ENCODE measurements around the gene CALU. TPM values are rescaled to one million over a fixed set of nuclear protein-coding genes. Genes with fewer than 3 reads are reported as not detected.
A peak's percentile ranks its signal among the peaks of the same experiment; 100 is the strongest.

Gene CALU
- total and polyA plus RNA-seq, 7 donors: 52.0 to 236 (median 88.9) TPM

DNA sequence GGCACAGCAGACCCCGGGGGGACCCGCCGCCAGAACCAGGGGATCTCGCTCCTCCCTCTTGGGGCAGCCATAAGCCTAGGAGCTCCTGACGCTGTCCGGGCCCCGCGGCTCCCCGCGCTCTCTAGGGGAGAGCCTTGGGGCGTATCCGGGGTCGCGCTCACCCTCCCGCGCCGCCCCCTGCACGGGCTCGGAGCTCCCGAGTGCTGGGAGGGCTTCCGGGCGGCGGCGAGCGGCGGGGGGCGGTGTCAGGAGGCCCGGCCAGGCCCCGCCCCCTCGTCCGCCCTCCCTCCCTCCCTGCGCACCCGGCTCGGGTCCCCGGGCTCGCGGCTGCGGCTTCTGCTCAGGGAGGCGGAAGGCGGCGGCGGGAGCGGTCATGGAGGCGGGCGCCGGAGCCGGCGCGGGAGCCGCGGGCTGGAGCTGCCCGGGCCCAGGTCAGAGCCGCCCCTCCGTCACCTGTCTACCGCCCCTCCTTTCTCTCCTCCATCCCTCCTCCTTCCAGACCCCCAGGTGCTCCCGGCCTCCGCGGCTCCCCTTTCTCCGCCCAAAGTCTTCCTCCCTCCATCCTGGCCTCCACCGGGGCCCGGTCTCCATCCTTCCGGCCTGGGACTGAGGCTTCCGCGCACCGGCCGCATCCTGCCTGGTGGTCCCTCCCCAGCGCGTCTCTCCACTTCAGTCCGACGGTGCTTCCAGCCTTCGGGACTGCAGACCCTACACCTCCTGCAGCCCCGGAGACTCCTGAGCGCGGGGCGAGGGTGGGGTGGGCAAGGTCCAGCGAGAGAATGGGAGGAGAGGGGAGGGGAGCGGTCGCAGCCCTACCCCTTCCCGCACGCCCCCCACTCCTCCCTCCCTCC, 52.2 kb downstream of the CALU start, which contains the start of gene CCDC136:
Gene CCDC136 (plus strand): TSS at position 848 of the 851 bp plus-strand sequence. CDS start 444 bp downstream, outside the sequence.
- H3K27me3 ChIP-seq (ENCODE audit: insufficient read depth in 3 of 3, low read length in 2 of 3): no peaks in the 10 kb centered on the region
- intact Hi-C loops (cut with DNase I): loop anchor here (5.0 kb wide), 1 partner anchor 36 kb away; no protein-coding TSS in a partner anchor
- peak within 1 kb of the TSS; percentile 87 for H3K4me3 ChIP-seq
- ATAC-seq: peak; percentile 77 to 84 (median 79)
- H3K9me3 ChIP-seq: no peaks in the 10 kb centered on the region
- H3K36me3 ChIP-seq (ENCODE audit: insufficient read depth in 1 of 2, low read depth in 1 of 2): no peaks in the 10 kb centered on the region
- TF ChIP-seq, protein P1, sequence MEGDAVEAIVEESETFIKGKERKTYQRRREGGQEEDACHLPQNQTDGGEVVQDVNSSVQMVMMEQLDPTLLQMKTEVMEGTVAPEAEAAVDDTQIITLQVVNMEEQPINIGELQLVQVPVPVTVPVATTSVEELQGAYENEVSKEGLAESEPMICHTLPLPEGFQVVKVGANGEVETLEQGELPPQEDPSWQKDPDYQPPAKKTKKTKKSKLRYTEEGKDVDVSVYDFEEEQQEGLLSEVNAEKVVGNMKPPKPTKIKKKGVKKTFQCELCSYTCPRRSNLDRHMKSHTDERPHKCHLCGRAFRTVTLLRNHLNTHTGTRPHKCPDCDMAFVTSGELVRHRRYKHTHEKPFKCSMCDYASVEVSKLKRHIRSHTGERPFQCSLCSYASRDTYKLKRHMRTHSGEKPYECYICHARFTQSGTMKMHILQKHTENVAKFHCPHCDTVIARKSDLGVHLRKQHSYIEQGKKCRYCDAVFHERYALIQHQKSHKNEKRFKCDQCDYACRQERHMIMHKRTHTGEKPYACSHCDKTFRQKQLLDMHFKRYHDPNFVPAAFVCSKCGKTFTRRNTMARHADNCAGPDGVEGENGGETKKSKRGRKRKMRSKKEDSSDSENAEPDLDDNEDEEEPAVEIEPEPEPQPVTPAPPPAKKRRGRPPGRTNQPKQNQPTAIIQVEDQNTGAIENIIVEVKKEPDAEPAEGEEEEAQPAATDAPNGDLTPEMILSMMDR (IDR thresholded peaks at IDR 0.05): no peak
- H3K27ac ChIP-seq: peak within 1 kb of the TSS; percentile 30
- DNase-seq: peak; percentile 81 to 84
- WGBS, 3 donors: 1% methylated on average over 31 to 80 of the region's 80 CpGs
- H3K4me1 ChIP-seq: peaks cover 20% of the 10 kb centered on the region

DNA sequence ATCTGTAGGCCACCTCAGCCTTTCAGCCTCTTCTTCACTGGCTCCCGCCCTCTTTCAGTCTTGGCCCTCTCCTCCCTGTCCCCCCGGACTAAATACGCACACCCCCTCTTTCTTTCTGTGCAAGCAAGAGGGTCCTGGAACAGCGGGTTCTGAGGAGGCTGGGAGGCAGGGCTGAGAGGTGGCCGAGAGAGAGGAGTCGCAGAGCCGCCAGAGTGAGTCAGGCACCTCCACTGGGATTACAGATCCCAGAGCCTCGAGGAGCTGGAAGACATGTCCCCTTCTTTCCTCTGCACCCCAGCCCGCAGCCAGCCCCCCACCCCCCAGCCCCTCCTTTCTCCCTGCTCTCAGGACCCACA, 52.8 kb downstream of the CALU start:
- H3K27ac ChIP-seq: no peak overlapping the region
- WGBS, 3 donors: 28 to 35% (median 28%) methylated on average over 8 to 9 of the region's 9 CpGs
- no peaks in the 10 kb centered on the region for H3K9me3 ChIP-seq
- no peaks in the 10 kb centered on the region for H3K27me3 ChIP-seq (ENCODE audit: insufficient read depth in 3 of 3, low read length in 2 of 3)
- TF ChIP-seq, protein P1 (IDR thresholded peaks at IDR 0.05): no peak
- no peaks in the 10 kb centered on the region for H3K36me3 ChIP-seq (ENCODE audit: insufficient read depth in 1 of 2, low read depth in 1 of 2)
- intact Hi-C loops (cut with DNase I): loop anchor here (5.0 kb wide), 1 partner anchor 35 kb away; no protein-coding TSS in a partner anchor
- peak overlapping the region; percentile 87 for H3K4me3 ChIP-seq
- DNase-seq: no peak
- peak in 1 of 4 donors; percentile 28 for ATAC-seq
- peaks cover 20% of the 10 kb centered on the region for H3K4me1 ChIP-seq

DNA sequence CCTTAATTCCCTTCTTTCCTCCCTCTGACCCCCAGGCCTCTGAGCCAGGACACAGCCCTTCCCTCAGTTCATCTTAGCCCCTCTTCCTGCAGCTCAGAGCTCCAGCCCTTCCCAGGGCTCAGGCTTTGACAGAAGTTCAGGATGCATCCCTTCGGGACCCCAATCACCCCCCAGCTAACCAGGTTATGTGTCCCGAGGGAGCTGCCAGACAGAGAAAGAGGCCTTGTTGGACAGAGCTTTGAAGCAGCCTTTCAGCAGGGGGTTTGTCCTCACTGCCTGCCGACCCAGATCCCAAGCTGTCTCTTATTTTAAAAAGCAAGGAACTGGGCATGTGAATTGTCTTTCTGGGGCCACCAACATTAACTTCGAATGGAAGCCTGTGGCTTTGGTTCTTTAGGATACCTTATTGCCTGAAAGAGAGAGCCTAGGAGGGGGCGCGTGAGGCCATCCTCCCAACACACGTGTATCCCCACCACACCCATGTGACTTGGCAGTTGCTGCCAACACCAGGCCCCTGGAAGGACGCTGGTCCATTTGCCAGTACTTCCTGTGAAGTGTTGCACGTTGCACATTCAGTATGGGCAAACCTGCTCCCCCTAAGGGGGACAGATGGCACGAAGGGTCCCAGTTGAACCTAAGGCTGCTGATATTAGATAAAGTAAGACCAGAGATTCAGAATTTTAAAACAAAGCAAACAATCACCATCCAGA, 53.5 kb downstream of the CALU start:
- DNase-seq: no peak
- 40 to 55% (median 44%) methylated on average over 10 of the region's 10 CpGs for WGBS, 3 donors
- Histone ChIP-seq H3K4me3 (peak overlapping the region; percentile 87), H3K27me3 (ENCODE audit: insufficient read depth in 3 of 3, low read length in 2 of 3) (no peaks in the 10 kb centered on the region), H3K4me1 (peaks cover 20% of the 10 kb centered on the region), H3K36me3 (ENCODE audit: insufficient read depth in 1 of 2, low read depth in 1 of 2) (no peaks in the 10 kb centered on the region), H3K9me3 (no peaks in the 10 kb centered on the region), H3K27ac (no peak overlapping the region)
- intact Hi-C loops (cut with DNase I): loop anchor here (5.0 kb wide), 1 partner anchor 35 kb away; no protein-coding TSS in a partner anchor
- peak in 1 of 4 donors; percentile 18 for ATAC-seq
- TF ChIP-seq, protein P1 (IDR thresholded peaks at IDR 0.05): no peak

DNA sequence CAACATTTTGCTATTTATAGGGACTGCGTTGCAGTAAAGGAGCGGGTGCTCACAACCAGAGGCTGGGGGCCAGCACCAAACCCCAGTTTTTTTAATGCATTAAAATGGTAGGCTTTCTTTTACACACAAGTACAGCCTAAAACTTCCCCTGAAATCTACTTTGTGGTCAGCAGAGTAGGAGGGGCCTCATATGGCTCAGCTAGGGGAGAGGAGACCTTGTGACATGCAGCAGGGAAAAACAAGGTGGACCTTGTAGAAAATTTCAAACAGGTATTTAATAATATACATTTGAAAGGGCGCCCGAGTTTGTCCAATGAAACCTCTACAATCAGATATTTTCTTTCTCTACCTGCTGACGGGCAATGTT, 54.0 kb downstream of the CALU start:
- Histone ChIP-seq H3K27me3 (ENCODE audit: insufficient read depth in 3 of 3, low read length in 2 of 3) (no peaks in the 10 kb centered on the region), H3K4me1 (peaks cover 20% of the 10 kb centered on the region), H3K36me3 (ENCODE audit: insufficient read depth in 1 of 2, low read depth in 1 of 2) (no peaks in the 10 kb centered on the region), H3K27ac (no peak overlapping the region), H3K9me3 (no peaks in the 10 kb centered on the region), H3K4me3 (no peak overlapping the region)
- WGBS, 3 donors: 89 to 96% (median 95%) methylated on average over 5 of the region's 5 CpGs
- intact Hi-C loops (cut with DNase I): loop anchor here (5.0 kb wide), 1 partner anchor 34 kb away; no protein-coding TSS in a partner anchor
- ATAC-seq (no peak), DNase-seq (no peak)
- TF ChIP-seq, protein P1 (IDR thresholded peaks at IDR 0.05): no peak

All from psoas muscle (tissue), 8 donors.